Measurements from ENCODE around the gene SLC2A9. TPM values are rescaled to one million over a fixed set of nuclear protein-coding genes. Genes with fewer than 3 reads are reported as not detected.

Gene SLC2A9
- total and polyA plus RNA-seq, 2 of the 4 experiments (the other 2 are of a cell fraction), result 0.72 to 2.1 TPM

GRCh38 chr4:10013722-10014121, 7.6 kb downstream of the SLC2A9 start (continued):
- no peak for TF ChIP-seq RAD21 (IDR thresholded peaks at IDR 0.05; ENCODE audit: low read length)
- no peak for TF ChIP-seq CEBPB (IDR thresholded peaks at IDR 0.05; ENCODE audit: low read depth, low read length)
- TF ChIP-seq ELK1 (IDR thresholded peaks at IDR 0.05; ENCODE audit: borderline replicate concordance, low read depth, low read length), result no peak

DNA sequence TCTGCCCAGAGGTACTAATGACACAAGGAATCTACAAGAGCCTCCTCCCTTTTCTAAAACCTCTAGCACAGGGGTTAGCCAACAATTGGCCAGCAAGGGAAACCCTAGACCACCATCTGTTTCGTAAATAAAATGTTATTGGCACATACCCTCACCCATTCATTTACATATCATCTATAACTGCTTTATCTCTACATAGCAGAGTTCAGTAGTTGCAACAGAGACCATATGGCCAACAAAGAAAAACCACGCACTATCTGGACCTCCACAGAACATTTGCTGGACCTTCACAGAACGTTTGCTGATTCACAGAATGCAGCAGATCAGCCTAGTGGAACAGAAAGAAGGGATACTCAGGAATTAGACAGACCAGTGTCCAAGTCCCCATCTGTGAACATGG, 9.4 kb downstream of the SLC2A9 start:
- Histone ChIP-seq H4K91ac (ENCODE audit: insufficient read depth, low read depth, low read length) (no peak overlapping the region), H2BK20ac (ENCODE audit: low read depth, low read length) (no peak overlapping the region), H3K9ac (ENCODE audit: low read depth, low read length) (no peak overlapping the region), H3K18ac (ENCODE audit: low read depth, low read length) (no peak overlapping the region), H4K20me1 (ENCODE audit: insufficient read depth, low read length) (no peaks in the 10 kb centered on the region), H3K27ac (ENCODE audit: insufficient read depth, low read length) (no peak overlapping the region), H3K4me1 (ENCODE audit: control insufficient read depth, insufficient read depth, low read length) (peaks cover 17% of the 10 kb centered on the region; the same call in 1 of the 2 replicates), H3K9me1 (ENCODE audit: insufficient read depth, low read length) (peaks cover 2% of the 10 kb centered on the region; the same call in 1 of the 2 replicates), H3K36me3 (ENCODE audit: control insufficient read depth, insufficient read depth, low read length) (no peaks in the 10 kb centered on the region), H3K79me1 (ENCODE audit: low read depth in 1 of 2, low read length in 2 of 2) (no peaks in the 10 kb centered on the region), H3K14ac (replicated peaks; ENCODE audit: low read depth, low read length) (no peak overlapping the region), H3K27me3 (ENCODE audit: control insufficient read depth, insufficient read depth, low read length) (no peaks in the 10 kb centered on the region), H2BK15ac (ENCODE audit: low read depth, low read length) (no peak overlapping the region), H3K9me3 (ENCODE audit: control insufficient read depth, insufficient read depth, low read length) (no peaks in the 10 kb centered on the region), H3K4me2 (ENCODE audit: low read depth, low read length) (no peak overlapping the region), H2BK5ac (ENCODE audit: low read depth, low read length, poor library complexity, severe bottlenecking) (no peak overlapping the region), H3K23ac (ENCODE audit: low read depth, low read length) (no peak overlapping the region), H2AK5ac (ENCODE audit: low read depth, low read length) (no peak overlapping the region), H4K8ac (ENCODE audit: low read depth in 2 of 2, low read length in 2 of 2) (no peak overlapping the region), H2AK9ac (replicated peaks; ENCODE audit: low read depth, low read length, poor library complexity) (no peak overlapping the region), H4K5ac (ENCODE audit: low read depth, low read length) (no peak overlapping the region), H3K4me3 (ENCODE audit: insufficient read depth, low read depth, low read length) (no peak overlapping the region), H3K4ac (ENCODE audit: low read depth, low read length) (no peak overlapping the region), H2AFZ (replicated peaks; ENCODE audit: low read length, poor library complexity) (no peak overlapping the region), H3K56ac (ENCODE audit: extremely low read depth, insufficient read depth, low read length) (no peak overlapping the region), H2BK120ac (ENCODE audit: low read depth, low read length) (no peak overlapping the region)
- intact Hi-C loops (cut with micrococcal nuclease) (loop anchor here (10.0 kb wide), 1 partner anchor 307 kb away; no protein-coding TSS in a partner anchor), dilution Hi-C loops (cut with HindIII; ENCODE audit: low sequenced_read_pairs, unreplicated experiment) (no loop called here), in situ Hi-C loops (cut with MboI; ENCODE audit: low sequenced_read_pairs) (no loop called here)
- WGBS, 2 experiments (ENCODE audit: extremely low coverage in 2 of 2, insufficient read length in 1 of 2), result no CpG with 5 or more reads among the region's 3 CpGs
- POLR2A ChIA-PET (ENCODE audit: unreplicated experiment), result no interaction called here
- CTCF ChIA-PET, result no interaction called here
- no TSS peak for BruUV-seq (replicated peaks)
- ATAC-seq (ENCODE audit: low read depth), result no peak
- DNase-seq, result no peak
- no peak for TF ChIP-seq RCOR1 (IDR thresholded peaks at IDR 0.05; ENCODE audit: insufficient replicate concordance, low read length)
